ENCODE results near the gene APBA1.

Gene APBA1

GRCh38 chr9:69427286-69427685 is 244.9 kb downstream of the APBA1 start:
- DNase-seq (ENCODE audit: low read depth in 1 of 2, low spot score in 1 of 2) = no peak
- no peak overlapping the region for H3K4me3 ChIP-seq (replicated peaks; ENCODE audit: insufficient read depth, low read length)
- no peak overlapping the region for H3K27ac ChIP-seq (replicated peaks)
- TF ChIP-seq SPI1 (IDR thresholded peaks at IDR 0.05; ENCODE audit: borderline replicate concordance, low read depth) (no peak), GABPA (IDR thresholded peaks at IDR 0.05; ENCODE audit: low read depth) (no peak), POLR2AphosphoS5 (IDR thresholded peaks at IDR 0.05; ENCODE audit: low read depth) (no peak)
- TF ChIP-seq, protein P1, sequence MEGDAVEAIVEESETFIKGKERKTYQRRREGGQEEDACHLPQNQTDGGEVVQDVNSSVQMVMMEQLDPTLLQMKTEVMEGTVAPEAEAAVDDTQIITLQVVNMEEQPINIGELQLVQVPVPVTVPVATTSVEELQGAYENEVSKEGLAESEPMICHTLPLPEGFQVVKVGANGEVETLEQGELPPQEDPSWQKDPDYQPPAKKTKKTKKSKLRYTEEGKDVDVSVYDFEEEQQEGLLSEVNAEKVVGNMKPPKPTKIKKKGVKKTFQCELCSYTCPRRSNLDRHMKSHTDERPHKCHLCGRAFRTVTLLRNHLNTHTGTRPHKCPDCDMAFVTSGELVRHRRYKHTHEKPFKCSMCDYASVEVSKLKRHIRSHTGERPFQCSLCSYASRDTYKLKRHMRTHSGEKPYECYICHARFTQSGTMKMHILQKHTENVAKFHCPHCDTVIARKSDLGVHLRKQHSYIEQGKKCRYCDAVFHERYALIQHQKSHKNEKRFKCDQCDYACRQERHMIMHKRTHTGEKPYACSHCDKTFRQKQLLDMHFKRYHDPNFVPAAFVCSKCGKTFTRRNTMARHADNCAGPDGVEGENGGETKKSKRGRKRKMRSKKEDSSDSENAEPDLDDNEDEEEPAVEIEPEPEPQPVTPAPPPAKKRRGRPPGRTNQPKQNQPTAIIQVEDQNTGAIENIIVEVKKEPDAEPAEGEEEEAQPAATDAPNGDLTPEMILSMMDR (IDR thresholded peaks at IDR 0.05; ENCODE audit: insufficient read depth, low read length) = no peak
- TF ChIP-seq, protein P2, sequence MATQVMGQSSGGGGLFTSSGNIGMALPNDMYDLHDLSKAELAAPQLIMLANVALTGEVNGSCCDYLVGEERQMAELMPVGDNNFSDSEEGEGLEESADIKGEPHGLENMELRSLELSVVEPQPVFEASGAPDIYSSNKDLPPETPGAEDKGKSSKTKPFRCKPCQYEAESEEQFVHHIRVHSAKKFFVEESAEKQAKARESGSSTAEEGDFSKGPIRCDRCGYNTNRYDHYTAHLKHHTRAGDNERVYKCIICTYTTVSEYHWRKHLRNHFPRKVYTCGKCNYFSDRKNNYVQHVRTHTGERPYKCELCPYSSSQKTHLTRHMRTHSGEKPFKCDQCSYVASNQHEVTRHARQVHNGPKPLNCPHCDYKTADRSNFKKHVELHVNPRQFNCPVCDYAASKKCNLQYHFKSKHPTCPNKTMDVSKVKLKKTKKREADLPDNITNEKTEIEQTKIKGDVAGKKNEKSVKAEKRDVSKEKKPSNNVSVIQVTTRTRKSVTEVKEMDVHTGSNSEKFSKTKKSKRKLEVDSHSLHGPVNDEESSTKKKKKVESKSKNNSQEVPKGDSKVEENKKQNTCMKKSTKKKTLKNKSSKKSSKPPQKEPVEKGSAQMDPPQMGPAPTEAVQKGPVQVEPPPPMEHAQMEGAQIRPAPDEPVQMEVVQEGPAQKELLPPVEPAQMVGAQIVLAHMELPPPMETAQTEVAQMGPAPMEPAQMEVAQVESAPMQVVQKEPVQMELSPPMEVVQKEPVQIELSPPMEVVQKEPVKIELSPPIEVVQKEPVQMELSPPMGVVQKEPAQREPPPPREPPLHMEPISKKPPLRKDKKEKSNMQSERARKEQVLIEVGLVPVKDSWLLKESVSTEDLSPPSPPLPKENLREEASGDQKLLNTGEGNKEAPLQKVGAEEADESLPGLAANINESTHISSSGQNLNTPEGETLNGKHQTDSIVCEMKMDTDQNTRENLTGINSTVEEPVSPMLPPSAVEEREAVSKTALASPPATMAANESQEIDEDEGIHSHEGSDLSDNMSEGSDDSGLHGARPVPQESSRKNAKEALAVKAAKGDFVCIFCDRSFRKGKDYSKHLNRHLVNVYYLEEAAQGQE (IDR thresholded peaks at IDR 0.05; ENCODE audit: insufficient replicate concordance, low read depth) = no peak
- H3K27me3 ChIP-seq (ENCODE audit: insufficient read depth, poor library complexity, severe bottlenecking) = peaks cover 2% of the 10 kb centered on the region

GRCh38 chr9:69425136-69425801 is 246.9 kb downstream of the APBA1 start:
- Histone ChIP-seq H3K27me3 (ENCODE audit: insufficient read depth, poor library complexity, severe bottlenecking) (peaks cover 2% of the 10 kb centered on the region), H3K27ac (replicated peaks) (no peak overlapping the region), H3K4me3 (replicated peaks; ENCODE audit: insufficient read depth, low read length) (no peak overlapping the region)
- DNase-seq (ENCODE audit: low read depth in 1 of 2, low spot score in 1 of 2) = no peak
- TF ChIP-seq, protein P1 (IDR thresholded peaks at IDR 0.05; ENCODE audit: insufficient read depth, low read length) = no peak
- TF ChIP-seq, protein P2 (IDR thresholded peaks at IDR 0.05; ENCODE audit: insufficient replicate concordance, low read depth) = no peak
- TF ChIP-seq GABPA (IDR thresholded peaks at IDR 0.05; ENCODE audit: low read depth) = no peak
- no peak for TF ChIP-seq SPI1 (IDR thresholded peaks at IDR 0.05; ENCODE audit: borderline replicate concordance, low read depth)
- TF ChIP-seq POLR2AphosphoS5 (IDR thresholded peaks at IDR 0.05; ENCODE audit: low read depth) = no peak

- no peak overlapping the region for H3K27ac ChIP-seq (replicated peaks)
- no peak overlapping the region for H3K4me3 ChIP-seq (replicated peaks; ENCODE audit: insufficient read depth, low read length)
- peak in 1 of 2 experiments; percentile 43 for DNase-seq (ENCODE audit: low read depth in 1 of 2, low spot score in 1 of 2)
- TF ChIP-seq, protein P1 (IDR thresholded peaks at IDR 0.05; ENCODE audit: insufficient read depth, low read length) = peak; percentile 57
- TF ChIP-seq POLR2AphosphoS5 (IDR thresholded peaks at IDR 0.05; ENCODE audit: low read depth) = no peak
- H3K27me3 ChIP-seq (ENCODE audit: insufficient read depth, poor library complexity, severe bottlenecking) = peaks cover 2% of the 10 kb centered on the region
Observed at GRCh38 chr9:69421908-69422801, 250.0 kb downstream of the APBA1 start.
